NB4 (cell line): ENCODE measurements around the gene ELOVL3.
"Not testable (repeated sequence)": the region's sequence is repeated elsewhere in the genome, so short reads cannot be mapped to it uniquely, and the experiment has no call there.

Source experiments
- DNase-seq: peaks from one replicate; pipeline ENCODE4 v3.0.0; 2010; ENCODE audit warnings: low read depth
- H3K4me3 ChIP-seq: one replicate; pipeline ENCODE4 v1.5.1; 2011; ENCODE audit warnings: mild to moderate bottlenecking, low read depth, low read length, moderate library complexity
- CTCF ChIP-seq: IDR thresholded peaks from one replicate; pipeline ENCODE4 v1.5.1; 2012; ENCODE audit warnings: low read depth, low read length
- MAX ChIP-seq: IDR thresholded peaks from 2 replicates; pipeline ENCODE4 v1.6.1; 2011; ENCODE audit warnings: low read depth, low read length
- MYC ChIP-seq: IDR thresholded peaks from 2 replicates; pipeline ENCODE4 v1.6.1; 2011; ENCODE audit warnings: low read depth, low read length
- POLR2A ChIP-seq: IDR thresholded peaks from 2 replicates; pipeline ENCODE4 v1.6.1; 2011; ENCODE audit warnings: mild to moderate bottlenecking; ENCODE audit not compliant: insufficient read length; ENCODE audit errors: extremely low read depth

The ELOVL3 gene

GRCh38 chr10:102245082-102245931 lies 19.2 kb downstream of the ELOVL3 start, which contains the start of gene GBF1:
Gene GBF1, plus strand, starts transcription at chr10:102245532. Its CDS starts 13,407 bp downstream, at chr10:102258939.
- no peak for TF ChIP-seq CTCF
- TF ChIP-seq MYC, result no peak
- TF ChIP-seq POLR2A, result peak; percentile 65
- peak; percentile 17; the same call in 1 of the 2 replicates for TF ChIP-seq MAX
- H3K4me3 ChIP-seq, result peak within 1 kb of the TSS; percentile 96
- peak; percentile 100 for DNase-seq

GRCh38 chr10:102245932-102246251 lies 19.8 kb downstream of the ELOVL3 start:
- TF ChIP-seq POLR2A (no peak), MAX (no peak), MYC (no peak), CTCF (no peak)
- no peak for DNase-seq
- peak overlapping the region; percentile 96 for H3K4me3 ChIP-seq

GRCh38 chr10:102246261-102246660 lies 20.2 kb downstream of the ELOVL3 start:
- TF ChIP-seq CTCF, result no peak
- no peak for TF ChIP-seq MYC
- peak overlapping the region; percentile 96 for H3K4me3 ChIP-seq
- DNase-seq, result no peak

- no peak for TF ChIP-seq POLR2A
- no peak for TF ChIP-seq MAX
- no peak for TF ChIP-seq CTCF
- no peak for TF ChIP-seq MYC
These were observed 21.6 kb downstream of the ELOVL3 start for GRCh38 chr10:102247734-102248133.

GRCh38 chr10:102252508-102252907 lies 26.4 kb downstream of the ELOVL3 start:
- not testable (repeated sequence) for DNase-seq, H3K4me3 ChIP-seq

More at GRCh38 chr10:102247734-102248133, 21.6 kb downstream of the ELOVL3 start:
- DNase-seq, result no peak
- H3K4me3 ChIP-seq, result peak overlapping the region; percentile 96

GRCh38 chr10:102254426-102254825 lies 28.3 kb downstream of the ELOVL3 start:
- TF ChIP-seq POLR2A (no peak), MYC (no peak), MAX (no peak), CTCF (no peak)
- H3K4me3 ChIP-seq, result no peak overlapping the region
- no peak for DNase-seq
